ENCODE measurements around the gene SLC35A4.

GRCh38 chr5:140551872-140552271 is 12.8 kb upstream of the SLC35A4 start:
- no peak for TF ChIP-seq CTCF (IDR thresholded peaks at IDR 0.05)
- no peak for TF ChIP-seq POLR2A (IDR thresholded peaks at IDR 0.05)
- no peak for TF ChIP-seq POLR2AphosphoS5 (IDR thresholded peaks at IDR 0.05; ENCODE audit: insufficient read depth in 1 of 2, low read depth in 1 of 2)
